Activated T-cell treated with anti-CD3 and anti-CD28 coated beads, Interleukin-2, amount 50 U/mL, for 4 hours (primary cell): ENCODE results near the gene SDCCAG8. TPM values are rescaled to one million over a fixed set of nuclear protein-coding genes. Genes with fewer than 3 reads are reported as not detected.

Source experiments
- ATAC-seq, 2 donors: fragments of 200-7000 bp; cut with Tn5 transposase; one replicate each; pipeline ENCODE4 v1.10.0; 2021
- DNase-seq: peaks from one replicate; pipeline ENCODE4 v3.0.0-alpha.2; 2020
- H3K27me3 Mint-ChIP-seq: one replicate; pipeline ENCODE4 v1.8.0; 2021; ENCODE audit warnings: low read depth, mixed read lengths
- H3K36me3 Mint-ChIP-seq: one replicate; pipeline ENCODE4 v1.8.0; 2022; ENCODE audit warnings: mixed read lengths; ENCODE audit not compliant: insufficient read depth
- H3K4me1 Mint-ChIP-seq: one replicate; pipeline ENCODE4 v1.8.0; 2021; ENCODE audit warnings: low read depth, mixed read lengths
- H3K4me3 Mint-ChIP-seq: one replicate; pipeline ENCODE4 v1.8.0; 2021; ENCODE audit warnings: mild to moderate bottlenecking, moderate library complexity, mixed read lengths
- H3K9me3 Mint-ChIP-seq: one replicate; pipeline ENCODE4 v1.8.0; 2021; ENCODE audit warnings: mixed read lengths
- total RNA-seq, 3 donors: library from RNA; stranded (reverse); gene quantifications; one replicate each; pipeline ENCODE4 v1.2.1, GENCODE V29; 2021

Gene SDCCAG8
- total RNA-seq, 3 donors from 2014 or later: 8.2 to 14.4 (median 11.6) TPM

- ATAC-seq: no peak
- Mint-ChIP-seq H3K9me3 (no peaks in the 10 kb centered on the region), H3K4me3 (no peak overlapping the region), H3K27me3 (no peaks in the 10 kb centered on the region), H3K36me3 (peaks cover 14% of the 10 kb centered on the region), H3K4me1 (no peaks in the 10 kb centered on the region)
- DNase-seq: no peak
These were observed 237.6 kb downstream of the SDCCAG8 start for GRCh38 chr1:243493156-243494129.

DNA sequence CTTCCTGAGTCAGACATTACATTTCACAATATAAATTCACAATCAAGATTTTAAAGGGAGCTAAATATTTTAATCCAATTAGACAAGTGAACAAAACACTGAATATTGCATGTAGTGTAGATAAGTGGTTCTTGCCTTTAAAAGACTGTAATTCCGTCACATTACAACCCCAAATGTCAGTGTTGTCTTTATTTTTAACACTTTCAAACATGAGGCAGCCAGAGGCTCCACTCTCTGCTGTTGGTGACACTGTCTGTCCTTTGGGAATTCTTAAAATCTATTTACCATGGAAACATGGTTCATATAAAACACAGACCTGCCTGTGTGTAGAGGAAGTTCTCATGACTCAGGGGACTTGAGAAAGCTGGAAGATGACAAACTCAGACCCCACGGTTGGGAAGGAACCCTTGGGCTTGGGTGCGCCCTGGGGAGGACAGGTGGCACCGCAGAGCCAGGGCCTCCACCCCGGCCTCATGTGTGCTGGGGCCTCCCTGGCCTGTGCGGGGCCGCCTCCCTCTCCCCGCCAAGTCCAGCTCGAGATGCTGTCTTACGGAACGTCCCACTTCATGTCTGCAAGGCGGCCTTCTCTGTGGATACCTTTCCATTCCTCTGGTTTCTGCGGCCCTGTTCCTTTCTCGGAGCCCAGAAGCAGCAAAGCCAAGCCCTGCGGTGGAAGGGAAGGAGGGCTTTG lies 239.0 kb downstream of the SDCCAG8 start:
- no peaks in the 10 kb centered on the region for H3K9me3 Mint-ChIP-seq
- peaks cover 16% of the 10 kb centered on the region for H3K36me3 Mint-ChIP-seq
- H3K4me1 Mint-ChIP-seq: no peaks in the 10 kb centered on the region
- no peaks in the 10 kb centered on the region for H3K27me3 Mint-ChIP-seq
- ATAC-seq (no peak), DNase-seq (no peak)
- H3K4me3 Mint-ChIP-seq: no peak overlapping the region

- Mint-ChIP-seq H3K9me3 (no peaks in the 10 kb centered on the region), H3K4me3 (no peak overlapping the region)
- no peak for ATAC-seq
These were observed 239.8 kb downstream of the SDCCAG8 start for GRCh38 chr1:243495442-243496186.

DNA sequence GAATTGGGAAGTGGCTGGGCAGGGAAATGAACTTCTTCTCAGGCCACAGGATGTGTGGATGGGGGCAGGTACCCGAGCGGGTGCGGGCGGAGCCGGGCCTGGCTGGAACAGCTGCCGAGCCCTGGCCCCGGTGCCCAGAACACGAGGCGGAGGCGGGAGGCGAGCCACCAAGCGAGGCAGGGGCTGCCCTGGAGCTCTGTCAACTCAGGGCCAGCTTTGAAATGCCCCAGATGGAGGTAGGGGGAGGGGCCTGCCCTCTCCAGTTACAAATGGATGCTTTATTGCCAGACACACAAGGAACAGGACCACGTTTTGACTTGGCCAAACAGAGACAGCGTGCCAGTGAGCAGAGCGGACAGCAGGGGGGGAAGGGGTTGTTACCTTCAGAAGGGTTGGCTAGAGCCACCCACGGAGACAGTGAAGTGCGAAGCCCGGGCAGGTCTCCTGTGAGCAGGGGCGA lies 240.4 kb downstream of the SDCCAG8 start:
- DNase-seq (no peak), ATAC-seq (no peak)
- no peak overlapping the region for H3K4me3 Mint-ChIP-seq
- no peaks in the 10 kb centered on the region for H3K27me3 Mint-ChIP-seq
- no peaks in the 10 kb centered on the region for H3K9me3 Mint-ChIP-seq
- H3K4me1 Mint-ChIP-seq: no peaks in the 10 kb centered on the region
- H3K36me3 Mint-ChIP-seq: peaks cover 21% of the 10 kb centered on the region

More at GRCh38 chr1:243495442-243496186, 239.8 kb downstream of the SDCCAG8 start:
- no peak for DNase-seq
- H3K4me1 Mint-ChIP-seq: no peaks in the 10 kb centered on the region
- peaks cover 18% of the 10 kb centered on the region for H3K36me3 Mint-ChIP-seq
- no peaks in the 10 kb centered on the region for H3K27me3 Mint-ChIP-seq

GRCh38 chr1:243496806-243497205 lies 241.0 kb downstream of the SDCCAG8 start:
- DNase-seq (no peak), ATAC-seq (no peak)
- Mint-ChIP-seq H3K4me1 (no peaks in the 10 kb centered on the region), H3K4me3 (no peak overlapping the region), H3K9me3 (no peaks in the 10 kb centered on the region), H3K27me3 (no peaks in the 10 kb centered on the region), H3K36me3 (peaks cover 21% of the 10 kb centered on the region)

GRCh38 chr1:243497939-243498681 lies 242.3 kb downstream of the SDCCAG8 start:
- peaks cover 30% of the 10 kb centered on the region for H3K36me3 Mint-ChIP-seq
- ATAC-seq (no peak), DNase-seq (no peak)
- no peak overlapping the region for H3K4me3 Mint-ChIP-seq
- H3K27me3 Mint-ChIP-seq: no peaks in the 10 kb centered on the region
- no peaks in the 10 kb centered on the region for H3K9me3 Mint-ChIP-seq
- H3K4me1 Mint-ChIP-seq: no peaks in the 10 kb centered on the region

DNA sequence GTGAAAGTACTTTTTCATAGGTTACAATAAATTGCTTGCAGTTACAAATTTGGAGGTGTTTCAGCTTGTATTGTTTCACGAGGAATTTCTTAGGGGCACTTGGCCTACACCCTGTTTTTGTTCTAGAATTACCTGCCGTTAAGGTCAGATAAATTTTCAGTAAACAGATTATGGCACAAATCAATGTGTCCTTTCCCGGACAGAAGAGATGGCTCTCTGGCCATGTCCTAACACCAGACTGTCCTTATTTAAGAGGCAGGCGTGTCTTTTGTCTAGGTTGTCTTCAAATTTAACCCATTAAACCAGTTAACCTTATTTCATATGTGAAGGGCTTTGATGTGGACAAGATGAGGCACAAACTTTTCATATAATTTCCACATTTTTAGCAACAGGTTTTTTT lies 243.4 kb downstream of the SDCCAG8 start:
- Mint-ChIP-seq H3K36me3 (peaks cover 34% of the 10 kb centered on the region), H3K9me3 (no peaks in the 10 kb centered on the region), H3K27me3 (no peaks in the 10 kb centered on the region), H3K4me1 (no peaks in the 10 kb centered on the region), H3K4me3 (no peak overlapping the region)
- no peak for ATAC-seq
- no peak for DNase-seq

- DNase-seq (no peak), ATAC-seq (no peak)
- Mint-ChIP-seq H3K27me3 (no peaks in the 10 kb centered on the region), H3K4me1 (no peaks in the 10 kb centered on the region), H3K36me3 (peaks cover 31% of the 10 kb centered on the region), H3K4me3 (no peak overlapping the region), H3K9me3 (no peaks in the 10 kb centered on the region)
These were observed 243.9 kb downstream of the SDCCAG8 start for GRCh38 chr1:243499711-243500110.

GRCh38 chr1:243500512-243500911 lies 244.7 kb downstream of the SDCCAG8 start:
- H3K4me1 Mint-ChIP-seq: no peaks in the 10 kb centered on the region
- H3K4me3 Mint-ChIP-seq: no peak overlapping the region
- ATAC-seq (no peak), DNase-seq (no peak)
- peaks cover 38% of the 10 kb centered on the region for H3K36me3 Mint-ChIP-seq
- H3K27me3 Mint-ChIP-seq: no peaks in the 10 kb centered on the region
- no peaks in the 10 kb centered on the region for H3K9me3 Mint-ChIP-seq

DNA sequence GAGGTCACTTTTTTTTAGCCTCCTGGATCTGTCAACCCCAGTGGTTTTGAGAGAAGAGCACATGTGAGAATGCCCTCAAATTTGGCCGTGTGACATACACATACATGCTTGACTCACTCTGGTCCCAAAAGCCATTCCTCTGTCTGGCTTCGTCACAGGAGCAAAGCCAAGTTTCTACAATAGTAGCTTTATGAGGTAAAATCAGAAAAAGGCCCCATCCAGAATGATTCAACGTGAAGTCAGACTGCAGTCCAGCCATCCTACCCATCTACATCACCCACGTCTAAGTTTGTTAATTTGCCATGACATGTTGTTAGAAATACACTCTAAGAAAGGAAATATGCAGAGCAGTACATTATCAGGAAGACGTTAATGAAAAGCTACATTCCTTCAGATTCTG lies 245.2 kb downstream of the SDCCAG8 start:
- Mint-ChIP-seq H3K27me3 (no peaks in the 10 kb centered on the region), H3K4me1 (no peaks in the 10 kb centered on the region), H3K4me3 (no peak overlapping the region), H3K36me3 (peaks cover 38% of the 10 kb centered on the region), H3K9me3 (no peaks in the 10 kb centered on the region)
- no peak for ATAC-seq
- DNase-seq: no peak

DNA sequence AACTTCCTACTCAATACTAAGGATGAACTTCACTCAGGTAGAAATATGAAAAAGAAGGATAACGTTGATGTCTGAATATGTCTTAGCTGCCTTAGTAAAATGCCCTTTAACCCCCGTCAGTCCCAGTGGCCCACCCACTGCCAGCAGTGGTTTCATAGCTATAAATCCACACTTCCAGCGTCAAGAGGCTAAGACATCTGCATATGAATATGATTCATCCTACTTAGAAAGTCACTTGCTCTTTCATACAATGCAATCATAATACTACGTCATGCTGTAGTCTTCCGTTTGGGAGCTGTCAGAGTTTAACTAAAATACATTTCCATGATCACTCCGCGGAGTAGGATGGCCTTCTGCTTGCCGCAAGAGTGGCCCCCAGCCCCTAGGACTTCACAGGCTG lies 247.3 kb downstream of the SDCCAG8 start:
- H3K9me3 Mint-ChIP-seq: no peaks in the 10 kb centered on the region
- peaks cover 16% of the 10 kb centered on the region for H3K4me1 Mint-ChIP-seq
- H3K4me3 Mint-ChIP-seq: no peak overlapping the region
- no peak for ATAC-seq
- no peak for DNase-seq
- H3K36me3 Mint-ChIP-seq: peaks cover 30% of the 10 kb centered on the region
- H3K27me3 Mint-ChIP-seq: no peaks in the 10 kb centered on the region

- ATAC-seq (no peak), DNase-seq (no peak)
- peaks cover 28% of the 10 kb centered on the region for H3K36me3 Mint-ChIP-seq
- H3K4me1 Mint-ChIP-seq: peaks cover 28% of the 10 kb centered on the region
- H3K4me3 Mint-ChIP-seq: no peak overlapping the region
- no peaks in the 10 kb centered on the region for H3K9me3 Mint-ChIP-seq
- no peaks in the 10 kb centered on the region for H3K27me3 Mint-ChIP-seq
These were observed 250.3 kb downstream of the SDCCAG8 start for GRCh38 chr1:243505986-243506689.

DNA sequence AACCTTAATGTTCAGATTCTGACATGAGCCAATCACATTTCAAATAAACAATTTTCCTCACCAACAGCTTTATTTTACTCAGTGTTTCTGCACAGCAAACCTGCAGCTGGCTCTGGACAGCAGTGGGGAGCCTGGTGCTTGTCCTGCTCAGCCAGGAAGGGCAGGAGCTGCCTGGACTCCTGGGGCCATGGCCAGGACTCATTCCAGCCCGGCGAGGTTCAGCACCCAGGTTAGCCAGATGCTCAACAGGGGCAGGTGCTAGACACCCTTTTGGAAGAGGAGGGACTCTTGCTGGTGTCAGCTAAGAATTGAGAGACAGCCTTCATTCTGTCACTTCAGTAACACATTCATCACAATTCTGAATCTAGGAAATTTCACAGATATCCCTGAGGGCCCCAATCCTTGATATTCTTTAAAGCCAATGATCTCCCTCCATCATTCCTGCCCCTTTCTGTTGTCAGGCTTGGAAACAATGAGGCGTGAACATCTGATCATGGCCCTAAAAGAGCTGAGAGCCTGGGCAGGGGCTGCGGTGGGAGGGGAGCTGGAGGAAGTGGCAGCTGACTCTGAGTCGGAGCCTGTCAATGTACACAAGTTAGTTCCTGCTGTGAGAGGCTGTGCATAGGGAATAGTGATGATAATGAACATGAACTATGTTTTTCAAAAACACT lies 251.3 kb downstream of the SDCCAG8 start:
- H3K27me3 Mint-ChIP-seq: no peaks in the 10 kb centered on the region
- H3K4me3 Mint-ChIP-seq: no peak overlapping the region
- peaks cover 34% of the 10 kb centered on the region for H3K36me3 Mint-ChIP-seq
- peaks cover 28% of the 10 kb centered on the region for H3K4me1 Mint-ChIP-seq
- DNase-seq (no peak), ATAC-seq (no peak)
- no peaks in the 10 kb centered on the region for H3K9me3 Mint-ChIP-seq
